ENCODE measurements around the gene BEAN1. TPM values are rescaled to one million over a fixed set of nuclear protein-coding genes. Genes with fewer than 3 reads are reported as not detected.
A peak's percentile ranks its signal among the peaks of the same experiment; 100 is the strongest.
"Not testable (repeated sequence)": the region's sequence is repeated elsewhere in the genome, so short reads cannot be mapped to it uniquely, and the experiment has no call there.

The BEAN1 gene
- total RNA-seq, 2 donors from 2014 or later: not detected

- ATAC-seq (no peak), DNase-seq (ENCODE audit: low spot score) (no peak)
- H3K27ac Mint-ChIP-seq: no peak overlapping the region
- peaks cover 0 to 2% of the 10 kb centered on the region in 2 donors for H3K27me3 Mint-ChIP-seq
- H3K36me3 Mint-ChIP-seq: no peaks in the 10 kb centered on the region
- H3K9me3 Mint-ChIP-seq: no peaks in the 10 kb centered on the region
- no peaks in the 10 kb centered on the region for H3K4me1 Mint-ChIP-seq (ENCODE audit: low read depth in 2 of 2)
- no peak overlapping the region for H3K4me3 Mint-ChIP-seq
These were observed 24.5 kb downstream of the BEAN1 start for GRCh38 chr16:66451548-66451947.

DNA sequence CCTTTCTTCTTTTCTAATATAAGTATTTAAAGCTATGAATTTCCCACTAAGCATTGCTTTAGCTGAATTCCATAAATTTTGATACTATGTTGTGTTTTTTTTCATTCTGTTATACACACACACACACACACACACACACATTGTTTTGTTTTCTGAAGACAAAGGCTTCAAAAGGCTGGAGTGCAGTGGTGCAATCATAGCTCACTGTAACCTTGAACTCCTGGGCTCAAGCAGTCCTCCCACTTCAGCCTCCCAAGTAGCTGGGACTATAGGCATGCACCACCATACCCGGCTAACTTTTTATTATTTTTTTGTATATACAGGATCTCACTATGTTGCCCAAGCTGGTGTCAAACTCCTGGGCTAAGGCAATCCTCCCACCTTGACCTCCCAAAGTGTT lies 26.1 kb downstream of the BEAN1 start:
- not testable (repeated sequence) for ATAC-seq; H3K4me1 Mint-ChIP-seq (ENCODE audit: low read depth in 2 of 2); H3K36me3 Mint-ChIP-seq; H3K4me3 Mint-ChIP-seq; H3K27me3 Mint-ChIP-seq; H3K9me3 Mint-ChIP-seq; DNase-seq (ENCODE audit: low spot score); H3K27ac Mint-ChIP-seq

DNA sequence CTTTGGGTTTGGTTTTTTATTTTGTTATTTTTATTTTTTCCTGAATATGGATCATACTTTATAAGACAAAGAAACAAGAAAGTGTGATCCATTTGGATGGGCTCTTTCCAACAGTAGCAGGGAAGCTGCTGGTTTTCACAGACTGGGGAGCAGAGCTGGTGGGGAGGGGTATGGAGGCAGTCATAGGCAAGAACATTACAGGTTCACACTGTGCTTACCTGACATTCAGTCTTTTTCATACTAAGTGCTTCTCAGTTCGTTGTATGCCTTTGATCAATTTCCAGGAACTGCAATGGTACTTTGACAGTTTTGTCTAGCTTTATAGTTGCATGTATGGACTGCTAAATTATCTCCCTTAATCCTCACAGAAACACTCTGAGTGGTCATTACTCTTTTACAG lies 27.7 kb downstream of the BEAN1 start:
- Mint-ChIP-seq H3K9me3 (no peaks in the 10 kb centered on the region), H3K36me3 (no peaks in the 10 kb centered on the region), H3K27ac (no peak overlapping the region), H3K4me3 (no peak overlapping the region), H3K27me3 (peaks cover 6 to 11% of the 10 kb centered on the region in 2 donors), H3K4me1 (ENCODE audit: low read depth in 2 of 2) (no peaks in the 10 kb centered on the region)
- ATAC-seq: no peak
- DNase-seq (ENCODE audit: low spot score): no peak

DNA sequence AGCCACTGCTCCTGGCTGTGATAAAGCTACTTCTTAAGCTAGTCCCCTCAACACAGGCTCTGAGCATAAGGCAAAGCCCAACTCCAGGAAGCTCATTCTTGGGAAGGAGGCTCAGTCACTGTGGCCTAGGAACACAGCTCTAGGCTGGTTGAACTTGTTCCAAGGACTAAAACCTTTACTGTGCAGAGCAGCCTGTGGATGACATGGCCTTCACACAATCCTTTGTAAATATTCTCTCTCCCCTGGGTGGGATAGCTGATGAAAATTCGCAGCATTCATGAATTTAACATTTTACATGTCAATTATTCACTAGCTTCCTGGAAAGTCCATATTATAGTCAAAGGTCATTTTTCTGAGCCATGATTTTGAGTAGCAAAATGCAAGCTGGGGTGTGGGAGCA lies 28.9 kb downstream of the BEAN1 start:
- Mint-ChIP-seq H3K4me3 (no peak overlapping the region), H3K36me3 (no peaks in the 10 kb centered on the region), H3K9me3 (no peaks in the 10 kb centered on the region), H3K27ac (no peak overlapping the region), H3K4me1 (ENCODE audit: low read depth in 2 of 2) (no peaks in the 10 kb centered on the region), H3K27me3 (peaks cover 12 to 14% of the 10 kb centered on the region in 2 donors)
- DNase-seq (ENCODE audit: low spot score) (peak; percentile 35), ATAC-seq (no peak)

- Mint-ChIP-seq H3K4me3 (no peak overlapping the region), H3K4me1 (ENCODE audit: low read depth in 2 of 2) (no peaks in the 10 kb centered on the region), H3K27ac (no peak overlapping the region), H3K27me3 (peaks cover 13 to 17% of the 10 kb centered on the region in 2 donors), H3K9me3 (no peaks in the 10 kb centered on the region), H3K36me3 (no peaks in the 10 kb centered on the region)
- DNase-seq (ENCODE audit: low spot score) (no peak), ATAC-seq (no peak)
These were observed 30.8 kb downstream of the BEAN1 start for GRCh38 chr16:66457888-66458287.

DNA sequence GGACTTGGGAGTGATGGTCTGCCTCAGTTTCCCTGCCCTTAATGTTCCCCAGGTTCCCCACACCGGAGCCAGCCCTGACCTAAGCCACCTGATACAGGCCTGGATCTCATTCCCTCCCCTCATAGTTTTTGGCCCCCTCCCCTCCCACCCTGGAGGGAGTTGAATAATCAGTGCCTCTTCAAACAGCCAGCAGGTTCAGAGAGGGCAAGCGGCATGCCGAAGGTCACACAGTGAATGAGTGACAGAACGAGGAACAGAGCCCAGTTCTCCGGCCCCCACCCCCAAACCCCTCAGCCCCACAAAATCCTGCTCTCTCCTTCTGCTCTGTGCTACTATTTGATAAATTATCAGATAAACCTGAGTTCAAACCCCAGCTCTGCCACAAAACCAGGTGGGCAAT lies 31.2 kb downstream of the BEAN1 start:
- Mint-ChIP-seq H3K9me3 (no peaks in the 10 kb centered on the region), H3K4me1 (ENCODE audit: low read depth in 2 of 2) (no peaks in the 10 kb centered on the region), H3K27me3 (peaks cover 13 to 17% of the 10 kb centered on the region in 2 donors), H3K4me3 (no peak overlapping the region), H3K27ac (no peak overlapping the region), H3K36me3 (no peaks in the 10 kb centered on the region)
- DNase-seq (ENCODE audit: low spot score): no peak
- ATAC-seq: no peak

DNA sequence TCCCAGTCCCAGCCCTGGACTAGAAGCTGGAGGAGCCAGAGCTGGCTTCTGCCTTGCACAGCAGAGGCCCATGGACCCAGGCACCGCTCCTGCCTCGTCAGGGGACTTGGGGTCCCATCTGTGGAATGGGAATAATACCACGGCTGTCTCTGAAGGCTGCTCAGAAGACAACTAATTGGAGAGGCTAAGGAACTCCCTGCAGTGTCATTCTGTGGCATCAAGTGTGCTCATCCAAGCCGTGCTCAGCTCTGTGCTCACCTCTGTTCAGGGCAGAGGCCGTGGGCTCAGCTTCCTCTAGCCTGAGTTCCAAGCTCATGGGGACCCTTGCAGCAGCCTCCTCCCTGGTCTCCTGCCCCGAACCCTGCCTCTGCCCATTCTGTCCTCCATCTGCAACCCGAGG lies 31.8 kb downstream of the BEAN1 start:
- Mint-ChIP-seq H3K36me3 (no peaks in the 10 kb centered on the region), H3K9me3 (no peaks in the 10 kb centered on the region), H3K4me1 (ENCODE audit: low read depth in 2 of 2) (no peaks in the 10 kb centered on the region), H3K27me3 (peaks cover 17 to 19% of the 10 kb centered on the region in 2 donors), H3K4me3 (no peak overlapping the region), H3K27ac (no peak overlapping the region)
- DNase-seq (ENCODE audit: low spot score) (no peak), ATAC-seq (no peak)

DNA sequence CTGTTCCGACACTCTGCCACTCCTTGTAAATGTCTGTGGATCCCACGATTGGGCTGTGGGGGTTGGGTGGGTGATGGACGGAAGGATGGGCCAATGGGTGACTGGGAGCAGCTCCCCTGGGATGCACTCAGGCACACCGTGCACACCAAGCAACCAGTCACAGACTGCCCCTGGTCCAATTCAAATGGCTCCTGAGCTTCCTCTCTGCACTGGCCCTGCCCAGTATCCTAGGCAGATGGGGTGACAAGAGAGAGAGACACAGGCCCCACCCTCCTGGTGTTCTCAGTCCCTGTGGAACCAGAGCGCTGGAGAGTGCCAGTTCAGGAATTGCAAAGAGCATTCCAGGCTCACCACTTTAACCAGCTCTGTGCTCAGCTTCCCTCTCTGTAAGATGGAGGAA lies 32.8 kb downstream of the BEAN1 start:
- no peak overlapping the region for H3K27ac Mint-ChIP-seq
- no peaks in the 10 kb centered on the region for H3K9me3 Mint-ChIP-seq
- peak in 1 of 2 donors; percentile 48 for ATAC-seq
- DNase-seq (ENCODE audit: low spot score): no peak
- no peaks in the 10 kb centered on the region for H3K4me1 Mint-ChIP-seq (ENCODE audit: low read depth in 2 of 2)
- no peak overlapping the region for H3K4me3 Mint-ChIP-seq
- H3K36me3 Mint-ChIP-seq: no peaks in the 10 kb centered on the region
- H3K27me3 Mint-ChIP-seq: peaks cover 23 to 24% of the 10 kb centered on the region in 2 donors

DNA sequence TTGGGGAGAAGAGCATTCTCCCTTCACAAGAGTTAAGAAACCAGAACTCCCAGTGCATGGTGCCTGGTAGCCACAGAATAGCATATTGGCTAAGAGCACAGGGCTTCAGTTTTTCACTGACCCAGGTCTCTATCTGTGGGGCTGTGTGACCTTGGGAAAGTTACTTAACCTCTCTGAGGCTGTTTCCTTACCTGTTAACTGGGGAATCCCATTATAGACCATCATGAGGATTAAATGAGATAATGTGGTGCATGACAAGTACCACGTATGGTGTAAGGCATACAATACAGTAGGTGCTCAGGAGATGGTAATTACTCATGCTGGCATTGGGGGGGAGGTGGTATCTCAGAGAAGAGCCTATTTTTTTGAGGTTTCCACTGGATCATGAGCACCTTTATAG lies 33.6 kb downstream of the BEAN1 start:
- Mint-ChIP-seq H3K4me3 (no peak overlapping the region), H3K9me3 (no peaks in the 10 kb centered on the region), H3K36me3 (no peaks in the 10 kb centered on the region), H3K27me3 (peaks cover 28 to 32% of the 10 kb centered on the region in 2 donors), H3K27ac (no peak overlapping the region), H3K4me1 (ENCODE audit: low read depth in 2 of 2) (no peaks in the 10 kb centered on the region)
- ATAC-seq (no peak), DNase-seq (ENCODE audit: low spot score) (no peak)

- Mint-ChIP-seq H3K9me3 (no peaks in the 10 kb centered on the region), H3K36me3 (no peaks in the 10 kb centered on the region), H3K4me1 (ENCODE audit: low read depth in 2 of 2) (no peaks in the 10 kb centered on the region), H3K27ac (no peak overlapping the region), H3K4me3 (no peak overlapping the region), H3K27me3 (peaks cover 34 to 44% of the 10 kb centered on the region in 2 donors)
- ATAC-seq (no peak), DNase-seq (ENCODE audit: low spot score) (no peak)
These were observed 35.8 kb downstream of the BEAN1 start for GRCh38 chr16:66462912-66463311.

DNA sequence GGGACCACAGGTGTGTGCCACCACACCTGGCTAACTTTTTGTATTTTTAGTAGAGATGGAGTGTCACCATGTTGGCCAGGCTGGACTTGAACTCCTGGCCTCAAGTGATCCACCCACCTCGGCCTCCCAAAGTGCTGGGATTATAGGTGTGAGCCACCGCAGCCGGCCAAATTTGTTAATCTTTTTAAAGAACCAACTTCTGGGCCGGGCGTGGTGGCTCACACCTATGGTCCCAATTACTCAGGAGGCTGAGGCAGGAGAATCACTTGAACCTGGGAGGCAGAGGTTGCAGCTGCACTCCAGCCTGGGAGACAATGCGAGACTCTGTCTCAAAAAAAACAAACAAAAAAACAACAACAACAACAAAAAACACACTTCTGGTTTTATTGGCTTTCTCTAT lies 38.9 kb downstream of the BEAN1 start:
- not testable (repeated sequence) for H3K9me3 Mint-ChIP-seq; DNase-seq (ENCODE audit: low spot score); ATAC-seq; H3K36me3 Mint-ChIP-seq; H3K4me3 Mint-ChIP-seq; H3K4me1 Mint-ChIP-seq (ENCODE audit: low read depth in 2 of 2); H3K27ac Mint-ChIP-seq
- H3K27me3 Mint-ChIP-seq: peaks cover 22 to 32% of the 10 kb centered on the region in 2 donors

- not testable (repeated sequence) for H3K4me1 Mint-ChIP-seq (ENCODE audit: low read depth in 2 of 2); ATAC-seq; H3K36me3 Mint-ChIP-seq; H3K9me3 Mint-ChIP-seq; DNase-seq (ENCODE audit: low spot score); H3K4me3 Mint-ChIP-seq; H3K27ac Mint-ChIP-seq
- peaks cover 21 to 31% of the 10 kb centered on the region in 2 donors for H3K27me3 Mint-ChIP-seq
These were observed 39.5 kb downstream of the BEAN1 start for GRCh38 chr16:66466636-66467035.

DNA sequence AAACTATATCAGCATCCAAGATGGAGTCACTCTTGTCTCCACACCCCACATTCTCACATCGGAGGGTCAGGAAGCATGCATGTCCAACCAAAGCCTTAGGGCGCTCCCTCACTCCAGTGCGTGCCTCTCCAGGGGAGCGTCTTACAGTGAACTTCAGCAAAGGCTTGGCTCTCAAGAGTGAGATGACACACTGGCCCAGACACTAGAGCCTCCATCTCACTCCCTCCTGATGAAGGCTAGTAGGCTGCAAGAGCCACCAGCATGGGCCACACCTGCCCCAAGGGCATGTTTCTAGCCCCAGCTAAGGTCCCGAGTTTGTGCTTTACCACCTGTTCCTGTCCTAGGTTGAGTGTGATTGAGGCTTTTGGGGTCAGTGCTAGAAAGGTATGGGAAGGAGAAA lies 40.5 kb downstream of the BEAN1 start:
- H3K36me3 Mint-ChIP-seq: no peaks in the 10 kb centered on the region
- peaks cover 20 to 31% of the 10 kb centered on the region in 2 donors for H3K27me3 Mint-ChIP-seq

GRCh38 chr16:66468321-66468965 lies 41.3 kb downstream of the BEAN1 start:
- DNase-seq (ENCODE audit: low spot score): no peak
- no peak for ATAC-seq
- Mint-ChIP-seq H3K27ac (no peak overlapping the region), H3K4me3 (no peak overlapping the region), H3K36me3 (no peaks in the 10 kb centered on the region), H3K27me3 (peaks cover 20 to 30% of the 10 kb centered on the region in 2 donors), H3K9me3 (no peaks in the 10 kb centered on the region), H3K4me1 (ENCODE audit: low read depth in 2 of 2) (no peaks in the 10 kb centered on the region)

More for the DNA sequence above, 40.5 kb downstream of the BEAN1 start:
- Mint-ChIP-seq H3K9me3 (no peaks in the 10 kb centered on the region), H3K27ac (no peak overlapping the region), H3K4me3 (no peak overlapping the region), H3K4me1 (ENCODE audit: low read depth in 2 of 2) (no peaks in the 10 kb centered on the region)
- DNase-seq (ENCODE audit: low spot score) (no peak), ATAC-seq (no peak)
